Natural killer cell (primary cell): ENCODE measurements around the gene GRM7. TPM values are rescaled to one million over a fixed set of nuclear protein-coding genes. Genes with fewer than 3 reads are reported as not detected.

Experiments
- ATAC-seq, 3 donors: fragments of 150-1000 bp in 2 of 3; fragments of 200-7000 bp in 1 of 3; cut with Tn5 transposase; 1 replicate in 1 of 3; 2 replicates in 2 of 3; pipeline ENCODE4 v1.10.0; 2021; ENCODE audit warnings: mild to moderate bottlenecking in 2 of 3, moderate library complexity in 2 of 3
- DNase-seq, 2 donors: peaks; one replicate each; pipeline versions ENCODE4 v3.0.0 to v3.0.0-alpha.2; 2013 to 2021; ENCODE audit warnings: mixed read lengths in 1 of 2
- H3K27ac ChIP-seq: one replicate; pipeline ENCODE4 v1.5.1; 2013; ENCODE audit warnings: mild to moderate bottlenecking, low read length
- H3K27me3 ChIP-seq: one replicate; pipeline ENCODE4 v1.6.1; 2013; ENCODE audit warnings: low read length; ENCODE audit not compliant: control insufficient read depth, insufficient read depth
- H3K36me3 ChIP-seq: one replicate; pipeline ENCODE4 v1.6.1; 2013; ENCODE audit warnings: low read length; ENCODE audit not compliant: control insufficient read depth, insufficient read depth
- H3K4me1 ChIP-seq: one replicate; pipeline ENCODE4 v1.6.1; 2013; ENCODE audit warnings: low read length; ENCODE audit not compliant: control insufficient read depth, insufficient read depth
- H3K4me3 ChIP-seq: one replicate; pipeline ENCODE4 v1.5.1; 2013; ENCODE audit warnings: low read length
- H3K9me3 ChIP-seq: one replicate; pipeline ENCODE4 v1.6.1; 2013; ENCODE audit warnings: low read length; ENCODE audit not compliant: control insufficient read depth, insufficient read depth
- H3K27ac Mint-ChIP-seq, 2 donors: one replicate each; pipeline ENCODE4 v1.8.0; 2022; ENCODE audit warnings: mild to moderate bottlenecking in 2 of 2, mixed read lengths in 2 of 2, moderate library complexity in 1 of 2
- H3K27me3 Mint-ChIP-seq, 2 donors: one replicate each; pipeline ENCODE4 v1.8.0; 2022; ENCODE audit warnings: low read depth in 2 of 2, mixed read lengths in 2 of 2
- H3K36me3 Mint-ChIP-seq: one replicate; pipeline ENCODE4 v1.8.0; 2022; ENCODE audit warnings: mixed read lengths
- H3K4me1 Mint-ChIP-seq, 2 donors: one replicate each; pipeline ENCODE4 v1.8.0; 2022; ENCODE audit warnings: mixed read lengths in 2 of 2
- H3K4me3 Mint-ChIP-seq: one replicate; pipeline ENCODE4 v1.8.0; 2022; ENCODE audit warnings: mild to moderate bottlenecking, moderate library complexity, mixed read lengths
- H3K9me3 Mint-ChIP-seq, 2 donors: one replicate each; pipeline ENCODE4 v1.8.0; 2022; ENCODE audit warnings: mixed read lengths in 2 of 2
- WGBS: methylation state at CpG from one replicate; pipeline ENCODE4 v1.1.7; 2013; ENCODE audit warnings: missing lambda C conversion rate; ENCODE audit not compliant: insufficient coverage; 5-methylcytosine and 5-hydroxymethylcytosine counted together
- intact Hi-C: fragments of 100-400 bp; cut with micrococcal nuclease; formaldehyde crosslinking; loops from one replicate; pipeline ENCODE4 v1.14.2; 2022
- total RNA-seq, 4 donors: library from RNA; stranded (reverse); fragments of 120-200 nt in 1 of 4; gene quantifications; one replicate each; pipeline versions ENCODE4 v1.2.3 to v1.2.4, GENCODE V29; 2013 to 2022
- TF ChIP-seq, protein P1 (sequence below): fragments of 200-600 bp; IDR thresholded peaks from one replicate; pipeline ENCODE4 v1.8.0; 2022; ENCODE audit warnings: antibody characterized with exemption

Gene GRM7
- total RNA-seq, 3 donors from 2014 or later (not counting 1 experiment from before 2014, with no cell fraction given): not detected

DNA sequence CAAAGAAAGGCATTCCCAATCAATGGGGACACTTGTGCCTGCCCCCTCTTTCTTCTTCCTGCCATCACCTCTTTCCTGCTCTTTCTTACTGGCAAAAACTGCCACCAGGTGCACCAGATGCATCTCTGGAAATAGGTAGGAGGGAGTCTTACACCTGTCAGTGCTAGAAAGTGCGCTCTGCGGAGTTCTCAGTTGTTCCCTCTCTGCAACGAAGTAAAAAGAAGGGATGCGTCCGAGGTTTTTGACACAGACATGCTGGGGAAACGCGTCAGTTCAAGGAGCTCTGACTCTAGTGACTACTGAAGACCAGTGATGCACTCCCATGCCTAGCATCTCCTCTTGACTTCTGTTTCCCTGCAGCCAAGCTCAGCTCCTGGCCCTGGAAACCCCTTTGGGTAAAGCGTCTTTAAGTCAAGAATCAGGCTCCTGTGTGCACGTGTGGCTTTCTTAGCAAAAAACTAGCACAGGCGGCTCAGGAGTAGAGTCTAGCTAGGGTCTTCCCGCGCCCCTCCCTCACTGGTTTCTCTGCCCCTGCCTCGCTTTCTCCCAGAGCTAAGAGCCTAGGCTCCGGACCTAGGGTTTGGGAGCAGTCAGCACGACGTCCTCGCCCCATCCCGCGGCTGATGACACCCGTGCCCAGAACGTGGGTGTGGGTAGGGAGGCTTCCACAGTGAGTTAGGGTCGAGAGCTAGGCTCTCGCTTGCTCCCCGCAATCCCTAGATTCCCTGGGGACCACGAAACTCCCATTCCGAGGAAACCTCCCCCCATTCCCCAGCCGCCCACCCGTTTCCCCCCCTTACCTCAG lies 564 bp upstream of the GRM7 start:
- H3K27me3 ChIP-seq: no peaks in the 10 kb centered on the region
- no peak overlapping the region for H3K27ac ChIP-seq
- intact Hi-C loops: no loop called here
- TF ChIP-seq, protein P1, sequence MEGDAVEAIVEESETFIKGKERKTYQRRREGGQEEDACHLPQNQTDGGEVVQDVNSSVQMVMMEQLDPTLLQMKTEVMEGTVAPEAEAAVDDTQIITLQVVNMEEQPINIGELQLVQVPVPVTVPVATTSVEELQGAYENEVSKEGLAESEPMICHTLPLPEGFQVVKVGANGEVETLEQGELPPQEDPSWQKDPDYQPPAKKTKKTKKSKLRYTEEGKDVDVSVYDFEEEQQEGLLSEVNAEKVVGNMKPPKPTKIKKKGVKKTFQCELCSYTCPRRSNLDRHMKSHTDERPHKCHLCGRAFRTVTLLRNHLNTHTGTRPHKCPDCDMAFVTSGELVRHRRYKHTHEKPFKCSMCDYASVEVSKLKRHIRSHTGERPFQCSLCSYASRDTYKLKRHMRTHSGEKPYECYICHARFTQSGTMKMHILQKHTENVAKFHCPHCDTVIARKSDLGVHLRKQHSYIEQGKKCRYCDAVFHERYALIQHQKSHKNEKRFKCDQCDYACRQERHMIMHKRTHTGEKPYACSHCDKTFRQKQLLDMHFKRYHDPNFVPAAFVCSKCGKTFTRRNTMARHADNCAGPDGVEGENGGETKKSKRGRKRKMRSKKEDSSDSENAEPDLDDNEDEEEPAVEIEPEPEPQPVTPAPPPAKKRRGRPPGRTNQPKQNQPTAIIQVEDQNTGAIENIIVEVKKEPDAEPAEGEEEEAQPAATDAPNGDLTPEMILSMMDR: no peak
- H3K4me3 ChIP-seq: no peak overlapping the region
- WGBS: 9% methylated on average over 25 of the region's 28 CpGs
- ATAC-seq: no peak
- Mint-ChIP-seq H3K9me3 (peaks cover 3 to 12% of the 10 kb centered on the region in 2 donors), H3K36me3 (no peaks in the 10 kb centered on the region), H3K4me1 (no peaks in the 10 kb centered on the region), H3K4me3 (no peak overlapping the region), H3K27me3 (peaks cover 8 to 20% of the 10 kb centered on the region in 2 donors), H3K27ac (no peak overlapping the region)
- DNase-seq: no peak
- peaks cover 4% of the 10 kb centered on the region for H3K9me3 ChIP-seq
- H3K4me1 ChIP-seq: no peaks in the 10 kb centered on the region
- no peaks in the 10 kb centered on the region for H3K36me3 ChIP-seq

DNA sequence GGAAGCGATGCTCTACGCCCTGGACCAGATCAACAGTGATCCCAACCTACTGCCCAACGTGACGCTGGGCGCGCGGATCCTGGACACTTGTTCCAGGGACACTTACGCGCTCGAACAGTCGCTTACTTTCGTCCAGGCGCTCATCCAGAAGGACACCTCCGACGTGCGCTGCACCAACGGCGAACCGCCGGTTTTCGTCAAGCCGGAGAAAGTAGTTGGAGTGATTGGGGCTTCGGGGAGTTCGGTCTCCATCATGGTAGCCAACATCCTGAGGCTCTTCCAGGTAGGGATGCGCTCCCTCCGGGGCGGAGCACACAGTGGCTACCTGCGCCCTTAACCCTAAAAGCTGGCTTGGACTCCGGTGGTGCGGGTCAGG lies 698 bp downstream of the GRM7 start:
- Mint-ChIP-seq H3K27ac (no peak overlapping the region), H3K4me1 (no peaks in the 10 kb centered on the region), H3K36me3 (no peaks in the 10 kb centered on the region), H3K4me3 (no peak overlapping the region), H3K27me3 (peaks cover 8 to 20% of the 10 kb centered on the region in 2 donors), H3K9me3 (peaks cover 2 to 12% of the 10 kb centered on the region in 2 donors)
- DNase-seq: no peak
- Histone ChIP-seq H3K36me3 (no peaks in the 10 kb centered on the region), H3K4me1 (no peaks in the 10 kb centered on the region), H3K9me3 (peaks cover 4% of the 10 kb centered on the region), H3K4me3 (no peak overlapping the region), H3K27ac (no peak overlapping the region), H3K27me3 (no peaks in the 10 kb centered on the region)
- 10% methylated on average over 30 of the region's 30 CpGs for WGBS
- intact Hi-C loops: no loop called here
- ATAC-seq: no peak
- TF ChIP-seq, protein P1: no peak

DNA sequence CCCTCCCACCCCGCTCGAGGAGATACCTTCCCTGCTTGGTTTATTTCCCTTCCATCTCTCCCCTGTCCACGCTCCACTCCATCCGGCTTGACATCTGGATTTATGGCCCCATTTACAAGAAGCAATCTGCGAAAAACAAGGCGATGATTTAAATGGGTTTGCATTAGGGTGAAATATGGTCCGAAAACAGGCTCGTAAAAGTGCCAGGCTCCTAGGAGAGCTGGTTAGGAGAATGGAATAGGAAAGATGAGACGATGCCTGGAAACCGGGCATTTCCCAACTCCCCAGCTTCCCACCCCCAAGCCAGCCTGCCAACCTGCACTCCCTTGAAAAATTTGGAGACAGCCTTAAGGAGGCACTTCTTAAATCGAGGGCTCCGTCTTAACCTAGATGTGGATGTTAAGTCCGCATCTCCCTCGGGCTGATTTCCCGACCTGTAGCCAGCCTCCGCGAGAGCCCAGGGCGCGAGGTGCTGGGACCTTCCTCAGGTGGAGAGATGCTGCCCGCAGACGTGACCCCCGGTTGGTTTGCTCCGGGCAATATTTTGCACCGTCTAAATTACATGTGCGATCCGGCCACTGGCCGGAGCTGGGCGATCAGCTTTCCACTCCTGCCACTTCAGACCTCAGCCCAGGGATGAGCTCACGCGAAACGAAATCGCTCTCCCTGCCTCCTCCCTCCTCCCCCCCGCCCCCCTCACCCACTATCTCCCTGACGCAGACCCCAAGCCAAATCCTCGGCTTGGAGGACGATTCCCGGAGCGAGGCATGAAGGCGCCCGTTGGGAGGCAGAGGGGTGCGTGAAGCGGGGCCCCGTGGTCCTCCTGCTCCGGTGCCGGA lies 1.3 kb downstream of the GRM7 start:
- H3K9me3 ChIP-seq: peaks cover 4% of the 10 kb centered on the region
- no peak for ATAC-seq
- Mint-ChIP-seq H3K4me3 (no peak overlapping the region), H3K4me1 (no peaks in the 10 kb centered on the region), H3K9me3 (peaks cover 2 to 7% of the 10 kb centered on the region in 2 donors), H3K27ac (no peak overlapping the region), H3K27me3 (peaks cover 8 to 20% of the 10 kb centered on the region in 2 donors), H3K36me3 (no peaks in the 10 kb centered on the region)
- no peaks in the 10 kb centered on the region for H3K36me3 ChIP-seq
- TF ChIP-seq, protein P1: no peak
- no peak overlapping the region for H3K4me3 ChIP-seq
- DNase-seq: no peak
- H3K27ac ChIP-seq: no peak overlapping the region
- 6% methylated on average over 44 of the region's 45 CpGs for WGBS
- H3K27me3 ChIP-seq: no peaks in the 10 kb centered on the region
- intact Hi-C loops: no loop called here
- H3K4me1 ChIP-seq: no peaks in the 10 kb centered on the region
